GM21825 (cell line): ENCODE results near the gene C17orf100.
"Not testable (repeated sequence)": the region's sequence is repeated elsewhere in the genome, so short reads cannot be mapped to it uniquely, and the experiment has no call there.

Experiments used
- ATAC-seq: cut with Tn5 transposase; IDR thresholded peaks from one replicate; pipeline ENCODE4 v1.9.1; 2021; ENCODE audit warnings: mild to moderate bottlenecking, moderate library complexity; ENCODE audit not compliant: unreplicated experiment

Gene C17orf100

GRCh38 chr17:6688944-6689343, 37.4 kb downstream of the C17orf100 start:
- ATAC-seq = no peak

- no peak for ATAC-seq
Observed at GRCh38 chr17:6690641-6691040, 39.1 kb downstream of the C17orf100 start.

- no peak for ATAC-seq
Observed at GRCh38 chr17:6691546-6691945, 40.0 kb downstream of the C17orf100 start.

GRCh38 chr17:6691958-6692357, 40.4 kb downstream of the C17orf100 start:
- not testable (repeated sequence) for ATAC-seq

GRCh38 chr17:6695051-6695450, 43.5 kb downstream of the C17orf100 start:
- ATAC-seq = no peak

- no peak for ATAC-seq
Observed at GRCh38 chr17:6695565-6695964, 44.0 kb downstream of the C17orf100 start.

- no peak for ATAC-seq
Observed at GRCh38 chr17:6696906-6697305, 45.3 kb downstream of the C17orf100 start.

- no peak for ATAC-seq
Observed at GRCh38 chr17:6698004-6698403, 46.4 kb downstream of the C17orf100 start.

- ATAC-seq = no peak
Observed at GRCh38 chr17:6699997-6700947, 48.7 kb downstream of the C17orf100 start.

GRCh38 chr17:6700948-6701307, 49.4 kb downstream of the C17orf100 start:
- ATAC-seq = no peak

GRCh38 chr17:6701719-6702118, 50.2 kb downstream of the C17orf100 start:
- no peak for ATAC-seq

- ATAC-seq = no peak
Observed at GRCh38 chr17:6702567-6703215, 51.1 kb downstream of the C17orf100 start.
